ENCODE data around the gene MAPK1IP1L. TPM values are rescaled to one million over a fixed set of nuclear protein-coding genes. Genes with fewer than 3 reads are reported as not detected.

MAPK1IP1L gene
- total RNA-seq, 2 experiments from 2014 or later, result 24.6 to 94.8 TPM

GRCh38 chr14:55038708-55039107, 12.7 kb upstream of the MAPK1IP1L start:
- CTCF ChIA-PET (ENCODE audit: unreplicated experiment), result no interaction called here
- TF ChIP-seq, protein P1, sequence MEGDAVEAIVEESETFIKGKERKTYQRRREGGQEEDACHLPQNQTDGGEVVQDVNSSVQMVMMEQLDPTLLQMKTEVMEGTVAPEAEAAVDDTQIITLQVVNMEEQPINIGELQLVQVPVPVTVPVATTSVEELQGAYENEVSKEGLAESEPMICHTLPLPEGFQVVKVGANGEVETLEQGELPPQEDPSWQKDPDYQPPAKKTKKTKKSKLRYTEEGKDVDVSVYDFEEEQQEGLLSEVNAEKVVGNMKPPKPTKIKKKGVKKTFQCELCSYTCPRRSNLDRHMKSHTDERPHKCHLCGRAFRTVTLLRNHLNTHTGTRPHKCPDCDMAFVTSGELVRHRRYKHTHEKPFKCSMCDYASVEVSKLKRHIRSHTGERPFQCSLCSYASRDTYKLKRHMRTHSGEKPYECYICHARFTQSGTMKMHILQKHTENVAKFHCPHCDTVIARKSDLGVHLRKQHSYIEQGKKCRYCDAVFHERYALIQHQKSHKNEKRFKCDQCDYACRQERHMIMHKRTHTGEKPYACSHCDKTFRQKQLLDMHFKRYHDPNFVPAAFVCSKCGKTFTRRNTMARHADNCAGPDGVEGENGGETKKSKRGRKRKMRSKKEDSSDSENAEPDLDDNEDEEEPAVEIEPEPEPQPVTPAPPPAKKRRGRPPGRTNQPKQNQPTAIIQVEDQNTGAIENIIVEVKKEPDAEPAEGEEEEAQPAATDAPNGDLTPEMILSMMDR (conservative IDR thresholded peaks at IDR 0.05; ENCODE audit: low read length), result no peak
- no peak for TF ChIP-seq EZH2phosphoT487 (IDR thresholded peaks at IDR 0.05; ENCODE audit: borderline replicate concordance, low read depth, low read length)

GRCh38 chr14:55043528-55043927, 7.9 kb upstream of the MAPK1IP1L start:
- BruUV-seq (replicated peaks), result TSS peak; percentile 15
- POLR2A ChIA-PET, result interaction anchor here (2.7 kb wide), 1 partner anchor 16 kb away, joined by 19 read pairs; the partner anchor contains the start of genes SOCS4 and WDHD1

More at GRCh38 chr14:55038708-55039107, 12.7 kb upstream of the MAPK1IP1L start:
- Histone ChIP-seq H3K4me3 (ENCODE audit: low read depth, low read length, poor library complexity, severe bottlenecking) (no peak overlapping the region), H3K4me1 (ENCODE audit: insufficient read depth, low read length, poor library complexity, severe bottlenecking) (no peaks in the 10 kb centered on the region), H3K27ac (ENCODE audit: low read depth, low read length, poor library complexity, severe bottlenecking) (no peak overlapping the region), H3K9me3 (ENCODE audit: low read length) (peaks cover 5% of the 10 kb centered on the region; the same call in 1 of the 2 replicates), H4K20me1 (ENCODE audit: insufficient read depth, low read length) (no peaks in the 10 kb centered on the region), H3K9me2 (ENCODE audit: insufficient read depth, low read length) (no peaks in the 10 kb centered on the region), H3K36me3 (ENCODE audit: insufficient read depth, low read length) (peaks cover 92% of the 10 kb centered on the region), H3K79me2 (ENCODE audit: insufficient read depth, low read depth, low read length) (peaks cover 54% of the 10 kb centered on the region), H2AFZ (ENCODE audit: low read length) (no peak overlapping the region), H3K4me2 (ENCODE audit: low read length) (no peak overlapping the region)
- BruUV-seq (replicated peaks), result no TSS peak
- intact Hi-C loops (cut with micrococcal nuclease; ENCODE audit: unreplicated experiment), result no loop called here
- POLR2A ChIA-PET, result no interaction called here
- DNase-seq (ENCODE audit: low spot score), result no peak

GRCh38 chr14:55045087-55045486, 6.4 kb upstream of the MAPK1IP1L start:
- no TSS peak for BruUV-seq (replicated peaks)
- peaks cover 13% of the 10 kb centered on the region; the same call in 1 of the 2 replicates for H3K79me2 ChIP-seq (ENCODE audit: insufficient read depth, low read depth, low read length)
- DNase-seq (ENCODE audit: low spot score), result no peak
- TF ChIP-seq, protein P1 (conservative IDR thresholded peaks at IDR 0.05; ENCODE audit: low read length), result no peak
- TF ChIP-seq EZH2phosphoT487 (IDR thresholded peaks at IDR 0.05; ENCODE audit: borderline replicate concordance, low read depth, low read length), result no peak
- POLR2A ChIA-PET, result interaction anchor here (0.5 to 2.7 kb wide), 10 partner anchors 8 to 606 kb away, joined by 3 to 19 read pairs (median 4); partner anchors contain the start of genes SOCS4 and WDHD1
- no peak overlapping the region for H3K27ac ChIP-seq (ENCODE audit: low read depth, low read length, poor library complexity, severe bottlenecking)
- H3K9me2 ChIP-seq (ENCODE audit: insufficient read depth, low read length), result no peaks in the 10 kb centered on the region
- no peak overlapping the region for H3K4me3 ChIP-seq (ENCODE audit: low read depth, low read length, poor library complexity, severe bottlenecking)
- H3K36me3 ChIP-seq (ENCODE audit: insufficient read depth, low read length), result peaks cover 48% of the 10 kb centered on the region
- H4K20me1 ChIP-seq (ENCODE audit: insufficient read depth, low read length), result no peaks in the 10 kb centered on the region
- no peaks in the 10 kb centered on the region for H3K4me1 ChIP-seq (ENCODE audit: insufficient read depth, low read length, poor library complexity, severe bottlenecking)
- CTCF ChIA-PET (ENCODE audit: unreplicated experiment), result no interaction called here
- no peaks in the 10 kb centered on the region for H3K9me3 ChIP-seq (ENCODE audit: low read length)
- no peak overlapping the region for H2AFZ ChIP-seq (ENCODE audit: low read length)
- H3K4me2 ChIP-seq (ENCODE audit: low read length), result no peak overlapping the region
- intact Hi-C loops (cut with micrococcal nuclease; ENCODE audit: unreplicated experiment), result no loop called here

More at GRCh38 chr14:55043528-55043927, 7.9 kb upstream of the MAPK1IP1L start:
- DNase-seq (ENCODE audit: low spot score), result no peak
- Histone ChIP-seq H3K4me2 (ENCODE audit: low read length) (no peak overlapping the region), H3K9me3 (ENCODE audit: low read length) (no peaks in the 10 kb centered on the region; the same call in 1 of the 2 replicates), H3K9me2 (ENCODE audit: insufficient read depth, low read length) (no peaks in the 10 kb centered on the region), H3K36me3 (ENCODE audit: insufficient read depth, low read length) (peaks cover 64% of the 10 kb centered on the region), H3K4me1 (ENCODE audit: insufficient read depth, low read length, poor library complexity, severe bottlenecking) (no peaks in the 10 kb centered on the region), H3K79me2 (ENCODE audit: insufficient read depth, low read depth, low read length) (peaks cover 27% of the 10 kb centered on the region), H3K4me3 (ENCODE audit: low read depth, low read length, poor library complexity, severe bottlenecking) (no peak overlapping the region), H2AFZ (ENCODE audit: low read length) (no peak overlapping the region), H4K20me1 (ENCODE audit: insufficient read depth, low read length) (no peaks in the 10 kb centered on the region), H3K27ac (ENCODE audit: low read depth, low read length, poor library complexity, severe bottlenecking) (no peak overlapping the region)
- CTCF ChIA-PET (ENCODE audit: unreplicated experiment), result no interaction called here
- intact Hi-C loops (cut with micrococcal nuclease; ENCODE audit: unreplicated experiment), result no loop called here
- TF ChIP-seq, protein P1 (conservative IDR thresholded peaks at IDR 0.05; ENCODE audit: low read length), result no peak
- TF ChIP-seq EZH2phosphoT487 (IDR thresholded peaks at IDR 0.05; ENCODE audit: borderline replicate concordance, low read depth, low read length), result no peak
